K562 (cell line): ENCODE data around the gene MBNL2. TPM values are rescaled to one million over a fixed set of nuclear protein-coding genes. Genes with fewer than 3 reads are reported as not detected.

Source experiments
- ATAC-seq: fragments of 200-7000 bp; cut with Tn5 transposase; 3 replicates; pipeline ENCODE4 v1.9.1; 2020; ENCODE audit warnings: moderate library complexity
- BruUV-seq: library from RNA; stranded (reverse); fragments of 400-500 nt; replicated peaks from 2 replicates; lab custom pipeline; 2021; lab: Mats Ljungman, UMichigan
- CTCF ChIA-PET: fragments of 300-600 bp; formaldehyde crosslinking; extraction: SDS; loops from one replicate; lab custom pipeline; 2021; ENCODE audit warnings: low intra/inter-chr PET ratio; lab: Yijun Ruan, JAX
- POLR2A ChIA-PET: fragments of 300-600, 350-650 bp; sonication (Branson Sonifier 250); formaldehyde crosslinking; extraction: SDS; loops from one replicate; lab custom pipeline; 2021; ENCODE audit warnings: antibody characterized with exemption, inconsistent platforms; lab: Yijun Ruan, JAX
- DNase-seq, 4 experiments: peaks; one replicate each; pipeline versions ENCODE4 v3.0.0 to v3.0.0-alpha.2; 2011 to 2018; ENCODE audit warnings: low spot score in 3 of 4, mixed read lengths in 3 of 4; ENCODE audit errors: extremely low read depth in 1 of 4
- FAIRE-seq: peaks from 2 replicates; lab custom pipeline; 2011; peaks lifted over from hg19 to GRCh38; lab: Jason Lieb, UNC
- H2AFZ ChIP-seq: 2 replicates; pipeline ENCODE4 v1.6.0; 2011; ENCODE audit warnings: low read depth, low read length, control low read depth, inconsistent platforms
- H3K27ac ChIP-seq: fragments of 200-600 bp; 3 replicates; pipeline ENCODE4 v1.8.0; 2011; ENCODE audit warnings: low read depth, mild to moderate bottlenecking, control low read depth, inconsistent platforms, low read length, moderate library complexity, mixed read lengths; ENCODE audit errors: extremely low read depth
- H3K27me3 ChIP-seq, 2 experiments: fragments of 300-600 bp in 1 of 2; 2 replicates in 1 of 2; 3 replicates in 1 of 2; pipeline versions ENCODE4 v1.6.0 to v1.8.0; 2011; ENCODE audit warnings: inconsistent platforms in 2 of 2, low read length in 2 of 2, mild to moderate bottlenecking in 1 of 2, mixed read lengths in 1 of 2, moderate library complexity in 1 of 2; ENCODE audit not compliant: control insufficient read depth in 2 of 2, insufficient read depth in 2 of 2
- H3K36me3 ChIP-seq: fragments of 300-600 bp; 3 replicates; pipeline ENCODE4 v1.8.0; 2011; ENCODE audit warnings: mild to moderate bottlenecking, low read length, inconsistent platforms; ENCODE audit not compliant: control insufficient read depth, insufficient read depth
- H3K4me1 ChIP-seq, 2 experiments: fragments of 200-600 bp in 1 of 2; replicated peaks in 1 of 2; 2 replicates in 1 of 2; 3 replicates in 1 of 2; pipeline versions ENCODE4 v1.5.1 to v1.8.0; 2011; ENCODE audit warnings: inconsistent platforms in 2 of 2, low read length in 2 of 2, mild to moderate bottlenecking in 1 of 2, mixed read lengths in 1 of 2, moderate library complexity in 1 of 2; ENCODE audit not compliant: control insufficient read depth in 2 of 2, insufficient read depth in 2 of 2
- H3K4me2 ChIP-seq: 2 replicates; pipeline ENCODE4 v1.6.1; 2011; ENCODE audit warnings: low read length, control low read depth, inconsistent platforms, mixed read lengths; ENCODE audit not compliant: insufficient read depth
- H3K4me3 ChIP-seq: fragments of 200-600 bp; sonication (generic), shearing (Covaris generic); 2 replicates; pipeline ENCODE4 v1.5.1; 2016; ENCODE audit warnings: control low read depth, inconsistent platforms
- H3K79me2 ChIP-seq: fragments of 200-600 bp; 3 replicates; pipeline ENCODE4 v1.8.0; 2011; ENCODE audit warnings: low read length, inconsistent platforms; ENCODE audit not compliant: control insufficient read depth, insufficient read depth
- H3K9ac ChIP-seq, 2 experiments: 2 replicates each; pipeline versions ENCODE4 v1.6.0 to v1.6.1; 2011; ENCODE audit warnings: low read depth in 2 of 2, low read length in 2 of 2, control low read depth in 1 of 2, inconsistent platforms in 1 of 2, mild to moderate bottlenecking in 1 of 2, mixed read lengths in 1 of 2; ENCODE audit not compliant: insufficient read depth in 1 of 2
- H3K9me1 ChIP-seq: one replicate; pipeline ENCODE4 v1.6.0; 2011; ENCODE audit warnings: inconsistent platforms, mild to moderate bottlenecking, low read length, moderate library complexity; ENCODE audit not compliant: control insufficient read depth, insufficient read depth
- H3K9me3 ChIP-seq: replicated peaks from 2 replicates; pipeline ENCODE4 v1.5.1; 2011; ENCODE audit warnings: low read depth, low read length, inconsistent platforms; ENCODE audit not compliant: control insufficient read depth, insufficient read depth
- H4K20me1 ChIP-seq: replicated peaks from 2 replicates; pipeline ENCODE4 v1.6.1; 2011; ENCODE audit warnings: low read length, inconsistent platforms, mixed read lengths; ENCODE audit not compliant: control insufficient read depth, insufficient read depth
- DDX20 ChIP-seq: fragments of 450-650 bp; IDR thresholded peaks from 2 replicates; pipeline ENCODE4 v1.6.1; 2016; ENCODE audit warnings: missing genetic modification characterization, low read depth, mild to moderate bottlenecking, missing compliant biosample characterization, moderate library complexity
- ELF2 ChIP-seq: fragments of 250-450 bp; sonication (Bioruptor Pico); IDR thresholded peaks from 2 replicates; pipeline ENCODE4 v1.5.0; 2021; ENCODE audit warnings: mild to moderate bottlenecking
- EWSR1 ChIP-seq: fragments of 450-650 bp; IDR thresholded peaks from 2 replicates; pipeline ENCODE4 v1.6.1; 2018; ENCODE audit warnings: borderline replicate concordance, mild to moderate bottlenecking, low read depth, moderate library complexity; ENCODE audit not compliant: partially characterized antibody
- FOXK2 ChIP-seq, 2 experiments: fragments of 450-650 bp; IDR thresholded peaks in 1 of 2; conservative IDR thresholded peaks in 1 of 2; 2 replicates each; pipeline ENCODE4 v1.6.1; 2016; ENCODE audit warnings: low read depth in 2 of 2, mild to moderate bottlenecking in 1 of 2
- NCOA4 ChIP-seq: fragments of 450-650 bp; IDR thresholded peaks from 2 replicates; pipeline ENCODE4 v1.6.1; 2018; ENCODE audit warnings: mild to moderate bottlenecking; ENCODE audit not compliant: partially characterized antibody
- RAD21 ChIP-seq, 2 experiments: fragments of 250-450 bp in 1 of 2; fragments of 450-650 bp in 1 of 2; sonication (Bioruptor Pico) in 1 of 2; formaldehyde crosslinking in 1 of 2; IDR thresholded peaks in 1 of 2; conservative IDR thresholded peaks in 1 of 2; 2 replicates each; pipeline versions ENCODE4 v1.4.0 to v1.8.0; 2020 to 2022; ENCODE audit warnings: mild to moderate bottlenecking in 2 of 2, moderate library complexity in 1 of 2
- ZNF165 ChIP-seq: fragments of 250-450 bp; sonication (Bioruptor Pico); IDR thresholded peaks from 2 replicates; pipeline ENCODE4 v1.4.0; 2020; ENCODE audit warnings: borderline replicate concordance
- WGBS: fragments of 100-300 bp; shearing (Covaris generic); methylation state at CpG from one replicate; pipeline ENCODE4 v1.1.6; 2016; ENCODE audit warnings: low coverage, mixed read lengths; ENCODE audit not compliant: insufficient coverage; ENCODE audit errors: missing lambda C conversion rate; 5-methylcytosine and 5-hydroxymethylcytosine counted together
- in situ Hi-C: fragments of 300-500 bp; cut with MboI; formaldehyde crosslinking; loops from 4 replicates; pipeline ENCODE4 v1.15.0; 2018; ENCODE audit warnings: inconsistent platforms, mixed read lengths
- intact Hi-C: fragments of 100-400 bp; cut with micrococcal nuclease; formaldehyde crosslinking; loops from 2 replicates; pipeline ENCODE4 v1.14.2; 2022
- polyA plus RNA-seq, 8 experiments: library from polyadenylated mRNA; depleted of rRNA in 4 of 8; stranded (reverse) in 5 of 8; unstranded in 3 of 8; fragments of >200 nt; fragmentation: Nextera tagmentation in 2 of 8; fragmentation: Illumina TruSeq in 1 of 8; extraction: Ambion mirVana in 2 of 8; extraction: Trizol in 1 of 8; gene quantifications; 2 replicates each; pipeline versions ENCODE4 v1.2.1 to v1.2.3, GENCODE V29; 2011 to 2014; ENCODE audit warnings: inconsistent platforms in 1 of 8, missing spikeins in 1 of 8
- total RNA-seq, 7 experiments: library from RNA; depleted of rRNA in 6 of 7; stranded (reverse); fragments of >200 nt in 6 of 7; fragmentation: Illumina TruSeq in 2 of 7; extraction: Trizol in 2 of 7; gene quantifications; 2 replicates each; pipeline versions ENCODE4 v1.2.1 to v1.2.3, GENCODE V29; 2011 to 2021; ENCODE audit warnings: low replicate concordance in 1 of 7
- TF ChIP-seq, protein P1 (sequence below): fragments of 450-650 bp; IDR thresholded peaks from 2 replicates; pipeline ENCODE4 v1.6.1; 2016
- TF ChIP-seq, protein P2 (sequence below): fragments of 250-450 bp; sonication (Bioruptor Pico); IDR thresholded peaks from 2 replicates; pipeline ENCODE4 v1.9.0; 2021; ENCODE audit warnings: mild to moderate bottlenecking
- TF ChIP-seq, protein P3 (sequence below): fragments of 450-650 bp; IDR thresholded peaks from 2 replicates; pipeline ENCODE4 v1.6.1; 2016; ENCODE audit warnings: low read depth, mild to moderate bottlenecking, moderate library complexity

Gene MBNL2
- total and polyA plus RNA-seq, 9 of the 15 experiments (the other 6 are each of a cell fraction or from before 2014, with no cell fraction given) = 7.0 to 24.8 (median 13.8) TPM

DNA sequence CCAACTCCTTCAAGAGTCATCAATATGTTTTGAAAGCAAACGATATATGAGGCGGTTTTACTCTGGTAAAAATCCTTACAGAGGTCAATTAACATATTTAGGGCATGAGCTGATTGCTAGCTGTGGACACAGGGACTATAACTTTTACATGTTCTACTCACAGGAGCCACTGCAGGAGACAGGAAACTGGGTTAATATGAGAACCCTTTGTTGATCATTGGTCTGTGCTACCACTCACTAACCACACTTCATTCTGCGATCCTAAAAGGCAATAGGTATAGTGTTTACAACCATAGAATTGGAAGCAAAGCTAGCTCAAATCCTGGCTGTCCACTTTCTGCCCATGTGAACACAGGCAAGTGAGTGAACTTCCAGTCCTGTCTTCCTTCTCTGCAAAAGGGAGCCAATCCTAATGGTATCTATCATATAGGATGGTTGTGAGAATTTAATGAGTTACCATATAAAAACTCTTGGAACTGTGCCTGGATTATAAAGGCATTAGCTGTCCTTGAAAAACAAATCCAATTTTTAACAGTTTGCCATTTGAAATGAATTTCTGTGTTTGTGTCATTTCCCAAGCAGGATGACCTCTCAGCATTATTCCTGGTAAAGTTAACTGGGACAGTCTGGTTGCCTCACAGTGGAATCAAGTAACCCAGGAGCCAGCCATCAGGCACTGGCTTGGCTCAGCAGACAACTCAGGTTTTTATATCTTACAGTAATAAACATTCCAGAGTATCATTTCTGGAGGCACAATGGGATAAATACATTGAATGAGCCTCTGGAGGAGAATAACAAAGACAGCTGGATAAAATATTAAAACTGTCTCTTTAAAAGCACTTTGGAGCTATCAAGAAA, 182.0 kb downstream of the MBNL2 start:
- Histone ChIP-seq H3K36me3 (no peaks in the 10 kb centered on the region), H3K9me3 (no peaks in the 10 kb centered on the region), H3K79me2 (no peaks in the 10 kb centered on the region), H2AFZ (no peak overlapping the region), H3K4me2 (no peak overlapping the region), H3K9ac (no peak overlapping the region), H3K27me3 (peaks cover 0 to 4% of the 10 kb centered on the region in 2 experiments; a peak in 3 of 5 replicates), H4K20me1 (no peaks in the 10 kb centered on the region), H3K4me3 (no peak overlapping the region), H3K27ac (no peak overlapping the region), H3K9me1 (no peaks in the 10 kb centered on the region), H3K4me1 (no peaks in the 10 kb centered on the region)
- POLR2A ChIA-PET = interaction anchor here (0.9 kb wide), 1 partner anchor 15 kb away, joined by 3 read pairs; no protein-coding TSS in a partner anchor
- in situ Hi-C loops = no loop called here
- ATAC-seq (no peak), DNase-seq (no peak), FAIRE-seq (no peak)
- no TSS peak for BruUV-seq
- intact Hi-C loops = no loop called here
- 0% methylated on average over 3 of the region's 3 CpGs for WGBS
- CTCF ChIA-PET = no interaction called here
- TF ChIP-seq, protein P1, sequence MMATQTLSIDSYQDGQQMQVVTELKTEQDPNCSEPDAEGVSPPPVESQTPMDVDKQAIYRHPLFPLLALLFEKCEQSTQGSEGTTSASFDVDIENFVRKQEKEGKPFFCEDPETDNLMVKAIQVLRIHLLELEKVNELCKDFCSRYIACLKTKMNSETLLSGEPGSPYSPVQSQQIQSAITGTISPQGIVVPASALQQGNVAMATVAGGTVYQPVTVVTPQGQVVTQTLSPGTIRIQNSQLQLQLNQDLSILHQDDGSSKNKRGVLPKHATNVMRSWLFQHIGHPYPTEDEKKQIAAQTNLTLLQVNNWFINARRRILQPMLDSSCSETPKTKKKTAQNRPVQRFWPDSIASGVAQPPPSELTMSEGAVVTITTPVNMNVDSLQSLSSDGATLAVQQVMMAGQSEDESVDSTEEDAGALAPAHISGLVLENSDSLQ = no peak

DNA sequence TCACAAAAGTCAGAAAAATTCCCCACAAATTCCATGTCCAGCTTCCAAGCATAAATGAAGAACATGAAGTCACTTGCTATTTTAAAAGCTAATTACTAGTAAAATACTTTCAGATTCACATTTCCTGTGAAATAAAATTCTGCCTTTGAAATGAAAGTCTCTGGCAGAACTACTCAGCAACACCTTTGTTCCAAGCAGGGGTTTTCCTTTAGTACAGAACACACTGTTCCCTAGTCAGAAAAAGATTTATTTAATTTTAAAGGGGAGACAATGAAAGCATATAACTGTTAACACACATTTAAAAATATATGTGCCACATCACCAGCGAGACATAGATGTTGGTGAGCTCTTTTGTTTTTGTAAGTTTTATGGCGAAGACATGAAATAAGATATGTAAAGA, 185.4 kb downstream of the MBNL2 start:
- Histone ChIP-seq H4K20me1 (no peaks in the 10 kb centered on the region), H2AFZ (no peak overlapping the region), H3K4me1 (no peaks in the 10 kb centered on the region), H3K27me3 (peaks cover 0 to 4% of the 10 kb centered on the region in 2 experiments; a peak in 3 of 5 replicates), H3K9me3 (no peaks in the 10 kb centered on the region), H3K36me3 (no peaks in the 10 kb centered on the region), H3K9me1 (no peaks in the 10 kb centered on the region), H3K4me2 (no peak overlapping the region), H3K4me3 (no peak overlapping the region), H3K79me2 (no peaks in the 10 kb centered on the region)
- in situ Hi-C loops (no loop called here), intact Hi-C loops (no loop called here)
- no peak for TF ChIP-seq EWSR1
- no peak for TF ChIP-seq ELF2
- TF ChIP-seq ZNF165 (CRISPR knock-in tag) = no peak
- TF ChIP-seq, protein P2, sequence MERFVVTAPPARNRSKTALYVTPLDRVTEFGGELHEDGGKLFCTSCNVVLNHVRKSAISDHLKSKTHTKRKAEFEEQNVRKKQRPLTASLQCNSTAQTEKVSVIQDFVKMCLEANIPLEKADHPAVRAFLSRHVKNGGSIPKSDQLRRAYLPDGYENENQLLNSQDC = no peak
- no peak for TF ChIP-seq NCOA4
- TF ChIP-seq RAD21 (CRISPR knock-in tag; conservative IDR thresholded peaks at IDR 0.05 in 1 of 2, IDR thresholded peaks at IDR 0.05 in 1 of 2) = no peak
- TF ChIP-seq, protein P3, sequence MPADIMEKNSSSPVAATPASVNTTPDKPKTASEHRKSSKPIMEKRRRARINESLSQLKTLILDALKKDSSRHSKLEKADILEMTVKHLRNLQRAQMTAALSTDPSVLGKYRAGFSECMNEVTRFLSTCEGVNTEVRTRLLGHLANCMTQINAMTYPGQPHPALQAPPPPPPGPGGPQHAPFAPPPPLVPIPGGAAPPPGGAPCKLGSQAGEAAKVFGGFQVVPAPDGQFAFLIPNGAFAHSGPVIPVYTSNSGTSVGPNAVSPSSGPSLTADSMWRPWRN = no peak
- TF ChIP-seq FOXK2 (conservative IDR thresholded peaks at IDR 0.05 in 1 of 2, IDR thresholded peaks at IDR 0.05 in 1 of 2; ENCODE audit: low read depth in 2 of 2) = no peak
- no peak for TF ChIP-seq DDX20 (tag)
- TF ChIP-seq, all 486 proteins: peak for 0
- Histone ChIP-seq H3K27ac (no peak overlapping the region), H3K9ac (no peak overlapping the region)
- BruUV-seq = no TSS peak
- ATAC-seq (no peak), DNase-seq (no peak), FAIRE-seq (no peak)
- 0% methylated on average over 2 of the region's 2 CpGs for WGBS
- POLR2A ChIA-PET = no interaction called here
- CTCF ChIA-PET = no interaction called here
